ENCODE measurements around the gene MNX1. TPM values are rescaled to one million over a fixed set of nuclear protein-coding genes. Genes with fewer than 3 reads are reported as not detected.

The MNX1 gene
- total and polyA plus RNA-seq, 2 donors (not counting 1 experiment from before 2014, with no cell fraction given) = not detected

- no peaks in the 10 kb centered on the region for H4K20me1 ChIP-seq (ENCODE audit: control insufficient read depth, extremely low read depth, insufficient read depth, low read length)
- no peaks in the 10 kb centered on the region for H3K9me3 ChIP-seq (ENCODE audit: control insufficient read depth, insufficient read depth, low read depth, low read length)
- no peaks in the 10 kb centered on the region for H3K27me3 ChIP-seq (ENCODE audit: control insufficient read depth, insufficient read depth, low read length)
- H3K27ac ChIP-seq (ENCODE audit: insufficient read depth, low read length) = no peak overlapping the region
- no peaks in the 10 kb centered on the region for H3K79me2 ChIP-seq (ENCODE audit: control insufficient read depth, insufficient read depth, low read length)
- no peak overlapping the region for H2AFZ ChIP-seq (ENCODE audit: low read length)
- no peak overlapping the region for H3K9ac ChIP-seq (ENCODE audit: insufficient read depth, low read length)
- no peaks in the 10 kb centered on the region for H3K36me3 ChIP-seq (ENCODE audit: control insufficient read depth, insufficient read depth, low read length)
- H3K4me2 ChIP-seq (ENCODE audit: extremely low read depth, insufficient read depth, low read length) = no peak overlapping the region
- TF ChIP-seq EZH2 (IDR thresholded peaks at IDR 0.05; ENCODE audit: low read length, missing control alignments) (no peak), CTCF (conservative IDR thresholded peaks at IDR 0.05 in 1 of 2, IDR thresholded peaks at IDR 0.05 in 1 of 2; ENCODE audit: low read depth in 1 of 2, low read length in 2 of 2) (no peak)
- DNase-seq (ENCODE audit: low read depth in 2 of 2) = no peak
- no peak overlapping the region for H3K4me3 ChIP-seq (replicated peaks in 1 of 4; ENCODE audit: control extremely low read depth in 1 of 4, insufficient read depth in 1 of 4, low read depth in 3 of 4, low read length in 4 of 4)
- no peaks in the 10 kb centered on the region for H3K4me1 ChIP-seq (ENCODE audit: control insufficient read depth, extremely low read depth, insufficient read depth, low read length)
These were observed 47.6 kb upstream of the MNX1 start for GRCh38 chr7:157058068-157058467.

- H3K9me3 ChIP-seq (ENCODE audit: control insufficient read depth, insufficient read depth, low read depth, low read length) = no peaks in the 10 kb centered on the region
- no peak for DNase-seq (ENCODE audit: low read depth in 2 of 2)
- no peak overlapping the region for H3K27ac ChIP-seq (ENCODE audit: insufficient read depth, low read length)
- H3K27me3 ChIP-seq (ENCODE audit: control insufficient read depth, insufficient read depth, low read length) = no peaks in the 10 kb centered on the region
- no peak overlapping the region for H2AFZ ChIP-seq (ENCODE audit: low read length)
- no peak overlapping the region for H3K9ac ChIP-seq (ENCODE audit: insufficient read depth, low read length)
- H4K20me1 ChIP-seq (ENCODE audit: control insufficient read depth, extremely low read depth, insufficient read depth, low read length) = no peaks in the 10 kb centered on the region
- H3K36me3 ChIP-seq (ENCODE audit: control insufficient read depth, insufficient read depth, low read length) = no peaks in the 10 kb centered on the region
- H3K4me1 ChIP-seq (ENCODE audit: control insufficient read depth, extremely low read depth, insufficient read depth, low read length) = no peaks in the 10 kb centered on the region
- no peak for TF ChIP-seq CTCF (conservative IDR thresholded peaks at IDR 0.05 in 1 of 2, IDR thresholded peaks at IDR 0.05 in 1 of 2; ENCODE audit: low read depth in 1 of 2, low read length in 2 of 2)
- no peak for TF ChIP-seq EZH2 (IDR thresholded peaks at IDR 0.05; ENCODE audit: low read length, missing control alignments)
- H3K4me2 ChIP-seq (ENCODE audit: extremely low read depth, insufficient read depth, low read length) = no peak overlapping the region
- no peaks in the 10 kb centered on the region for H3K79me2 ChIP-seq (ENCODE audit: control insufficient read depth, insufficient read depth, low read length)
- no peak overlapping the region for H3K4me3 ChIP-seq (replicated peaks in 1 of 4; ENCODE audit: control extremely low read depth in 1 of 4, insufficient read depth in 1 of 4, low read depth in 3 of 4, low read length in 4 of 4)
These were observed 46.8 kb upstream of the MNX1 start for GRCh38 chr7:157056957-157057902.

GRCh38 chr7:157056246-157056645, 45.8 kb upstream of the MNX1 start:
- no peak for DNase-seq (ENCODE audit: low read depth in 2 of 2)
- H3K27me3 ChIP-seq (ENCODE audit: control insufficient read depth, insufficient read depth, low read length) = no peaks in the 10 kb centered on the region
- H3K4me1 ChIP-seq (ENCODE audit: control insufficient read depth, extremely low read depth, insufficient read depth, low read length) = no peaks in the 10 kb centered on the region
- no peak overlapping the region for H3K27ac ChIP-seq (ENCODE audit: insufficient read depth, low read length)
- no peak for TF ChIP-seq CTCF (conservative IDR thresholded peaks at IDR 0.05 in 1 of 2, IDR thresholded peaks at IDR 0.05 in 1 of 2; ENCODE audit: low read depth in 1 of 2, low read length in 2 of 2)
- no peak for TF ChIP-seq EZH2 (IDR thresholded peaks at IDR 0.05; ENCODE audit: low read length, missing control alignments)
- H3K9ac ChIP-seq (ENCODE audit: insufficient read depth, low read length) = no peak overlapping the region
- H3K4me3 ChIP-seq (replicated peaks in 1 of 4; ENCODE audit: control extremely low read depth in 1 of 4, insufficient read depth in 1 of 4, low read depth in 3 of 4, low read length in 4 of 4) = no peak overlapping the region
- H2AFZ ChIP-seq (ENCODE audit: low read length) = no peak overlapping the region
- H3K4me2 ChIP-seq (ENCODE audit: extremely low read depth, insufficient read depth, low read length) = no peak overlapping the region
- H3K36me3 ChIP-seq (ENCODE audit: control insufficient read depth, insufficient read depth, low read length) = no peaks in the 10 kb centered on the region
- no peaks in the 10 kb centered on the region for H3K9me3 ChIP-seq (ENCODE audit: control insufficient read depth, insufficient read depth, low read depth, low read length)
- H3K79me2 ChIP-seq (ENCODE audit: control insufficient read depth, insufficient read depth, low read length) = no peaks in the 10 kb centered on the region
- H4K20me1 ChIP-seq (ENCODE audit: control insufficient read depth, extremely low read depth, insufficient read depth, low read length) = no peaks in the 10 kb centered on the region

Data from fibroblast of lung (primary cell).